GM18951 (cell line): Measurements from ENCODE around the gene NELFCD.

ENCODE experiments used
- POLR2A ChIP-seq: IDR thresholded peaks from 4 replicates; pipeline ENCODE4 v1.6.1; 2011; ENCODE audit warnings: mild to moderate bottlenecking; ENCODE audit not compliant: insufficient read length, insufficient read depth; ENCODE audit errors: extremely low read depth
- in situ Hi-C: fragments of 300-500 bp; cut with MboI; formaldehyde crosslinking; loops from one replicate; pipeline ENCODE4 v1.12.0; 2022; ENCODE audit warnings: low sequenced_read_pairs, mixed read lengths, inconsistent platforms; ENCODE audit not compliant: unreplicated experiment

Gene NELFCD

GRCh38 chr20:58982406-58983114 is 1.5 kb downstream of the NELFCD start:
- no peak for TF ChIP-seq POLR2A
- in situ Hi-C loops = loop anchor here (10.0 kb wide), 1 partner anchor 78 kb away; no protein-coding TSS in a partner anchor

GRCh38 chr20:58983115-58983468 is 2.0 kb downstream of the NELFCD start:
- in situ Hi-C loops = loop anchor here (10.0 kb wide), 1 partner anchor 78 kb away; no protein-coding TSS in a partner anchor

GRCh38 chr20:58984691-58985090 is 3.6 kb downstream of the NELFCD start:
- TF ChIP-seq POLR2A = no peak
- in situ Hi-C loops = loop anchor here (10.0 kb wide), 1 partner anchor 80 kb away; no protein-coding TSS in a partner anchor

- TF ChIP-seq POLR2A = no peak
- in situ Hi-C loops = loop anchor here (10.0 kb wide), 1 partner anchor 81 kb away; no protein-coding TSS in a partner anchor
These were observed 4.6 kb downstream of the NELFCD start for GRCh38 chr20:58985656-58986055.

GRCh38 chr20:58986286-58986967 is 5.4 kb downstream of the NELFCD start:
- in situ Hi-C loops = loop anchor here (10.0 kb wide), 1 partner anchor 82 kb away; no protein-coding TSS in a partner anchor
- no peak for TF ChIP-seq POLR2A

- in situ Hi-C loops = loop anchor here (10.0 kb wide), 1 partner anchor 82 kb away; no protein-coding TSS in a partner anchor
These were observed 6.0 kb downstream of the NELFCD start for GRCh38 chr20:58986968-58987517.

GRCh38 chr20:58987790-58988564 is 6.9 kb downstream of the NELFCD start:
- in situ Hi-C loops = loop anchor here (10.0 kb wide), 1 partner anchor 83 kb away; no protein-coding TSS in a partner anchor
- no peak for TF ChIP-seq POLR2A

More at GRCh38 chr20:58986968-58987517, 6.0 kb downstream of the NELFCD start:
- no peak for TF ChIP-seq POLR2A

GRCh38 chr20:58988565-58988882 is 7.5 kb downstream of the NELFCD start:
- TF ChIP-seq POLR2A = no peak
- in situ Hi-C loops = loop anchor here (10.0 kb wide), 1 partner anchor 84 kb away; no protein-coding TSS in a partner anchor

- in situ Hi-C loops = loop anchor here (10.0 kb wide), 1 partner anchor 84 kb away; no protein-coding TSS in a partner anchor
- no peak for TF ChIP-seq POLR2A
These were observed 8.1 kb downstream of the NELFCD start for GRCh38 chr20:58989196-58989595.

- peak; percentile 21 for TF ChIP-seq POLR2A
- in situ Hi-C loops = no loop called here
These were observed 9.8 kb downstream of the NELFCD start for GRCh38 chr20:58990651-58991445.

GRCh38 chr20:58991715-58992114 is 10.7 kb downstream of the NELFCD start:
- TF ChIP-seq POLR2A = no peak

GRCh38 chr20:58992911-58993310 is 11.9 kb downstream of the NELFCD start:
- no peak for TF ChIP-seq POLR2A
- in situ Hi-C loops = no loop called here

More at GRCh38 chr20:58991715-58992114, 10.7 kb downstream of the NELFCD start:
- in situ Hi-C loops = no loop called here
